ENCODE measurements around the gene CEP104.

CEP104 gene

GRCh38 chr1:3898994-3899753, 42.2 kb upstream of the CEP104 start:
- TF ChIP-seq CTCF (conservative IDR thresholded peaks at IDR 0.05) (no peak; the same call in 1 of the 2 replicates), ZFX (IDR thresholded peaks at IDR 0.05) (no peak)
- peak overlapping the region; percentile 95 for H3K27ac ChIP-seq

GRCh38 chr1:3898475-3898735, 41.4 kb upstream of the CEP104 start:
- TF ChIP-seq ZFX (IDR thresholded peaks at IDR 0.05) (no peak), CTCF (conservative IDR thresholded peaks at IDR 0.05) (no peak)
- no peak overlapping the region for H3K27ac ChIP-seq

GRCh38 chr1:3896396-3897000, 39.5 kb upstream of the CEP104 start:
- H3K27ac ChIP-seq = no peak overlapping the region
- no peak for TF ChIP-seq ZFX (IDR thresholded peaks at IDR 0.05)
- TF ChIP-seq CTCF (conservative IDR thresholded peaks at IDR 0.05) = no peak

GRCh38 chr1:3895951-3896325, 38.9 kb upstream of the CEP104 start:
- TF ChIP-seq ZFX (IDR thresholded peaks at IDR 0.05) (no peak), CTCF (conservative IDR thresholded peaks at IDR 0.05) (no peak)
- H3K27ac ChIP-seq = no peak overlapping the region

- H3K27ac ChIP-seq = no peak overlapping the region
- TF ChIP-seq ZFX (IDR thresholded peaks at IDR 0.05) (no peak), CTCF (conservative IDR thresholded peaks at IDR 0.05) (no peak)
Measured at GRCh38 chr1:3895279-3895950, 38.4 kb upstream of the CEP104 start.

- H3K27ac ChIP-seq = no peak overlapping the region
- no peak for TF ChIP-seq ZFX (IDR thresholded peaks at IDR 0.05)
- no peak for TF ChIP-seq CTCF (conservative IDR thresholded peaks at IDR 0.05)
Measured at GRCh38 chr1:3894626-3895278, 37.7 kb upstream of the CEP104 start.

- TF ChIP-seq CTCF (conservative IDR thresholded peaks at IDR 0.05) (no peak), ZFX (IDR thresholded peaks at IDR 0.05) (no peak)
Measured at GRCh38 chr1:3893190-3893589, 36.2 kb upstream of the CEP104 start.

More at GRCh38 chr1:3893190-3893589, 36.2 kb upstream of the CEP104 start:
- H3K27ac ChIP-seq = no peak overlapping the region; the same call in 1 of the 2 replicates

All from C4-2B (cell line).